ENCODE data around the gene SART3.

Gene SART3

DNA sequence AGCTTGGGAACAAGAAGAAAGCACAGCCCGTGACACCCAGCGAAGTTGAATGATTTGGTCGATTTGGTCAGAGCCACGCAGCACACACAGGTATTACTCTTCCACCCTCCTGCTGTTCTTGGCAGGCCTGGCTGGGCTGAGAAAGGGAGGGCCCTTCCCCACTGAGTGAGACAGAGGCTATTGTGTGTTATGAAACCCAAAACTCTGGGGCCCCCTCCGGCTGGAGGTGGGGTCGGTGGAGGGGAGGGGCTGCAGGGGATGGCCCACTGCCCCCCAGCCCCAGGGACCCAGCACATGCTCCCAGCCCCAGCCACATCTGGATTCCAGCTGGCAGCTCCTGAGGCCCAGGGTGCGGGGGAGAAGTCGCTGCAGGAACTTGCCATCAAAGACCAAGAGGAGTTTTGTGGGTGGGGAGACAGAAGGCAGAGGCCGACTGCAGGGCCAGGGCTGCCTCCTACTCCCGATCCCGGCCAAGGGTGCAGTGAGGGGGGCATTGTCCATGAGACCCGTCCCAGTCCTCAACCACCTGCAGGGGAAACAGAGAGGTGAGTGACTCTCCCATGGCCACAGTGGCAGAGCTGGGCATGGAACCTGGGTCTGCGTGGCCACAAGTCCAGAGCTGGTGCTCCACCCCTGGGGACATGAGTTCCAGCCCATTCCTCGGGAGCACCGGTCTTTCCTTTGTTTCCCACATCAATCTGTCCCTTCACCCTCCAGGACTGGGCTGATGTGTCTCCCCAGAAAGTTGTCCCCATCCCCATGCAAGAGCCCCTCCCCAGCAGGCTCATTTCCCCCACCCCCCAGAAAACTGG lies 28.3 kb upstream of the SART3 start:
- Histone ChIP-seq H2BK120ac (ENCODE audit: low read depth, low read length) (peak overlapping the region; percentile 24), H3K14ac (ENCODE audit: low read length in 2 of 2) (peak overlapping the region in 1 of 2 experiments; percentile 13), H3K9ac (ENCODE audit: low read length) (peak overlapping the region; percentile 64), H2AFZ (ENCODE audit: low read depth, low read length) (no peak overlapping the region), H2BK5ac (ENCODE audit: low read depth, low read length, poor library complexity, severe bottlenecking) (no peak overlapping the region), H4K8ac (ENCODE audit: low read length) (peak overlapping the region; percentile 57), H3K4ac (ENCODE audit: low read depth in 1 of 2, low read length in 2 of 2) (peak overlapping the region in 1 of 2 experiments; percentile 9), H2AK5ac (ENCODE audit: low read length, severe bottlenecking) (no peak overlapping the region), H2BK12ac (ENCODE audit: low read length in 2 of 2) (peak overlapping the region in 1 of 2 experiments; percentile 45), H3K27ac (ENCODE audit: low read length, poor library complexity, severe bottlenecking) (no peak overlapping the region), H3K9me3 (ENCODE audit: control insufficient read depth, low read length) (no peaks in the 10 kb centered on the region), H3K18ac (ENCODE audit: low read depth in 1 of 2, low read length in 2 of 2) (peak overlapping the region in 1 of 2 experiments; percentile 79), H4K91ac (ENCODE audit: low read length) (peak overlapping the region; percentile 29), H3K36me3 (ENCODE audit: control insufficient read depth in 1 of 2, insufficient read depth in 2 of 2, low read depth in 1 of 2, low read length in 2 of 2) (peaks cover 0 to 32% of the 10 kb centered on the region in 2 experiments), H3K4me3 (ENCODE audit: insufficient read depth in 1 of 2, low read depth in 1 of 2, low read length in 2 of 2) (peak overlapping the region in 1 of 2 experiments; percentile 32), H3K27me3 (ENCODE audit: control insufficient read depth in 1 of 2, insufficient read depth in 1 of 2, low read length in 2 of 2) (no peaks in the 10 kb centered on the region), H3K79me1 (replicated peaks; ENCODE audit: low read length, poor library complexity, severe bottlenecking) (no peaks in the 10 kb centered on the region), H2BK15ac (ENCODE audit: low read depth, poor library complexity, severe bottlenecking) (no peak overlapping the region), H3K4me2 (ENCODE audit: low read length, poor library complexity, severe bottlenecking) (no peak overlapping the region), H3K23ac (ENCODE audit: low read length in 2 of 2) (no peak overlapping the region), H3K4me1 (ENCODE audit: control insufficient read depth, insufficient read depth, low read depth, low read length) (peaks cover 20% of the 10 kb centered on the region)
- WGBS = 51% methylated on average over 11 of the region's 15 CpGs
- no peak for DNase-seq

DNA sequence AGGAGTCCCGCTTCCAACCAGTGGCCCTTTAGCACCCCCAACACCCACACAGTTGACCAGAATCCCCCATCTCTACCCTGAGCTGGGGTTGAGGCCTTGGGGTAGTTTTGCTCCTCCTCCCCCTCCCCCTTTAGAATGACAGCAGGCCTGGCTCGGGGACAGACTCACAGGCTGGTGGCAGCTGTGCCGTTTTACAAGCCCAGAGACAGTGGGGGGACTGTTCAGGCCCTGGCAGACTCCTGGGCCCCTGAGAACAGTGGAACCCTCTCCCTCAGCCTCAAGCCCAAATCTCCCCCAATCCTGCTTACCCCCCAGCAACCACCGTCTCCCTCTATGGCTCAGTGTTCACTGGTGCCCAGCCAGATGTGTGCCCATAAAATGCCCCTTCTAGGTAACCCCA lies 26.9 kb upstream of the SART3 start:
- no peak overlapping the region for H3K4me2 ChIP-seq (ENCODE audit: low read length, poor library complexity, severe bottlenecking)
- no peak overlapping the region for H3K9ac ChIP-seq (ENCODE audit: low read length)
- peak overlapping the region; percentile 42 for H2BK120ac ChIP-seq (ENCODE audit: low read depth, low read length)
- peaks cover 0 to 22% of the 10 kb centered on the region in 2 experiments for H3K36me3 ChIP-seq (ENCODE audit: control insufficient read depth in 1 of 2, insufficient read depth in 2 of 2, low read depth in 1 of 2, low read length in 2 of 2)
- H3K4me1 ChIP-seq (ENCODE audit: control insufficient read depth, insufficient read depth, low read depth, low read length) = peaks cover 29% of the 10 kb centered on the region
- H3K27me3 ChIP-seq (ENCODE audit: control insufficient read depth in 1 of 2, insufficient read depth in 1 of 2, low read length in 2 of 2) = no peaks in the 10 kb centered on the region
- no peak overlapping the region for H2BK5ac ChIP-seq (ENCODE audit: low read depth, low read length, poor library complexity, severe bottlenecking)
- no peak overlapping the region for H3K4ac ChIP-seq (ENCODE audit: low read depth in 1 of 2, low read length in 2 of 2)
- H2BK12ac ChIP-seq (ENCODE audit: low read length in 2 of 2) = peak overlapping the region in 1 of 2 experiments; percentile 76
- H4K91ac ChIP-seq (ENCODE audit: low read length) = peak overlapping the region; percentile 85
- no peak overlapping the region for H2AFZ ChIP-seq (ENCODE audit: low read depth, low read length)
- 61% methylated on average over 4 of the region's 4 CpGs for WGBS
- peak overlapping the region; percentile 85 for H2AK5ac ChIP-seq (ENCODE audit: low read length, severe bottlenecking)
- H3K18ac ChIP-seq (ENCODE audit: low read depth in 1 of 2, low read length in 2 of 2) = peak overlapping the region in 1 of 2 experiments; percentile 69
- no peaks in the 10 kb centered on the region for H3K79me1 ChIP-seq (replicated peaks; ENCODE audit: low read length, poor library complexity, severe bottlenecking)
- H3K23ac ChIP-seq (ENCODE audit: low read length in 2 of 2) = peak overlapping the region in 1 of 2 experiments; percentile 43
- no peak overlapping the region for H3K27ac ChIP-seq (ENCODE audit: low read length, poor library complexity, severe bottlenecking)
- peak overlapping the region; percentile 59 for H4K8ac ChIP-seq (ENCODE audit: low read length)
- peak overlapping the region; percentile 90 for H2BK15ac ChIP-seq (ENCODE audit: low read depth, poor library complexity, severe bottlenecking)
- no peak overlapping the region for H3K4me3 ChIP-seq (ENCODE audit: insufficient read depth in 1 of 2, low read depth in 1 of 2, low read length in 2 of 2)
- DNase-seq = no peak
- no peaks in the 10 kb centered on the region for H3K9me3 ChIP-seq (ENCODE audit: control insufficient read depth, low read length)
- H3K14ac ChIP-seq (ENCODE audit: low read length in 2 of 2) = peak overlapping the region in 1 of 2 experiments; percentile 76

DNA sequence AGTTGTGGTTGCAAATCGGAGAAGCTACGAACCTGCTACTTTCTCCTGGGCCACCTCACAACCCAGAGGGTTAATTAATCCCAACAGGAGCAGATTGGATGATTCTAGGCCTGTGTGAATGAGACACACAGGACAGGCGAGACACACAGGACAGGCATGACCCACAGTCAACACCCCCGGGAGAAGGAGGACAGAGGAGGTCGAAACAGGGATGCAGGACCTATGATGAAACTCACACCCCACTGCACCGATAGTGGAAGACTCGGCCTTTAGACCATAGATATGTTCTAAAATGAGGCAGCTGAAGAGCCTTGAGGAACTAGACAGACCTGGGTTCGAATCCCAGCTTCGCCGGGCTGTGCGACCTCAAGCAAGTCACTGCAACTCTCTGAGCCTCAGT lies 25.3 kb upstream of the SART3 start:
- H3K36me3 ChIP-seq (ENCODE audit: control insufficient read depth in 1 of 2, insufficient read depth in 2 of 2, low read depth in 1 of 2, low read length in 2 of 2) = peaks cover 0 to 8% of the 10 kb centered on the region in 2 experiments
- peak overlapping the region; percentile 30 for H2AK5ac ChIP-seq (ENCODE audit: low read length, severe bottlenecking)
- no peak overlapping the region for H3K18ac ChIP-seq (ENCODE audit: low read depth in 1 of 2, low read length in 2 of 2)
- H3K4me3 ChIP-seq (ENCODE audit: insufficient read depth in 1 of 2, low read depth in 1 of 2, low read length in 2 of 2) = no peak overlapping the region
- H4K91ac ChIP-seq (ENCODE audit: low read length) = peak overlapping the region; percentile 9
- no peaks in the 10 kb centered on the region for H3K27me3 ChIP-seq (ENCODE audit: control insufficient read depth in 1 of 2, insufficient read depth in 1 of 2, low read length in 2 of 2)
- no peaks in the 10 kb centered on the region for H3K9me3 ChIP-seq (ENCODE audit: control insufficient read depth, low read length)
- H2BK15ac ChIP-seq (ENCODE audit: low read depth, poor library complexity, severe bottlenecking) = no peak overlapping the region
- H2BK5ac ChIP-seq (ENCODE audit: low read depth, low read length, poor library complexity, severe bottlenecking) = no peak overlapping the region
- H3K4ac ChIP-seq (ENCODE audit: low read depth in 1 of 2, low read length in 2 of 2) = no peak overlapping the region
- no peak overlapping the region for H3K14ac ChIP-seq (ENCODE audit: low read length in 2 of 2)
- no peak overlapping the region for H4K8ac ChIP-seq (ENCODE audit: low read length)
- no peak for DNase-seq
- H2AFZ ChIP-seq (ENCODE audit: low read depth, low read length) = no peak overlapping the region
- no peak overlapping the region for H3K23ac ChIP-seq (ENCODE audit: low read length in 2 of 2)
- peaks cover 33% of the 10 kb centered on the region for H3K4me1 ChIP-seq (ENCODE audit: control insufficient read depth, insufficient read depth, low read depth, low read length)
- 91% methylated on average over 11 of the region's 11 CpGs for WGBS
- H3K9ac ChIP-seq (ENCODE audit: low read length) = no peak overlapping the region
- peak overlapping the region in 1 of 2 experiments; percentile 8 for H2BK12ac ChIP-seq (ENCODE audit: low read length in 2 of 2)
- no peak overlapping the region for H3K27ac ChIP-seq (ENCODE audit: low read length, poor library complexity, severe bottlenecking)
- no peak overlapping the region for H3K4me2 ChIP-seq (ENCODE audit: low read length, poor library complexity, severe bottlenecking)
- H2BK120ac ChIP-seq (ENCODE audit: low read depth, low read length) = no peak overlapping the region
- H3K79me1 ChIP-seq (replicated peaks; ENCODE audit: low read length, poor library complexity, severe bottlenecking) = no peaks in the 10 kb centered on the region

DNA sequence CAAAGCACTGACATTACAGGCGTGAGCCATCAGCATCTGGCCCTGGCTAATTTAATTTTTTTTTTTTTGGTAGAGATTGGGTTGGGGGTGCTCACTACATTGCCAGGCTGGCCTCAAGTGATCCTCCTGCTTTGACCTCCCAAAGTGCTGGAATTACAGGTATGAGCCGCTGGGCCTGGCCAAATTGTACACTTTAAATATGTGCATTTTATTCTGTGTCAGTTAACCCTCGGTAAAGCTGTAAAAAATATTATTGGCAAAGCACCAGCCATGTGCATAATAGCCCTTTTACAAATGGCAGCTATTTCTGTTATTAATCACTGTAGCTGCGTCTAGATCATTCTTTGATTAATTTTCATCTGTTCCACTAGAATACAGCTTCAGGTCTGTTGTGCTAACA lies 24.9 kb upstream of the SART3 start:
- no peak overlapping the region for H2BK120ac ChIP-seq (ENCODE audit: low read depth, low read length)
- no peak overlapping the region for H3K4me3 ChIP-seq (ENCODE audit: insufficient read depth in 1 of 2, low read depth in 1 of 2, low read length in 2 of 2)
- H4K8ac ChIP-seq (ENCODE audit: low read length) = no peak overlapping the region
- H3K18ac ChIP-seq (ENCODE audit: low read depth in 1 of 2, low read length in 2 of 2) = no peak overlapping the region
- H2BK5ac ChIP-seq (ENCODE audit: low read depth, low read length, poor library complexity, severe bottlenecking) = no peak overlapping the region
- no peak overlapping the region for H2AFZ ChIP-seq (ENCODE audit: low read depth, low read length)
- peaks cover 30% of the 10 kb centered on the region for H3K4me1 ChIP-seq (ENCODE audit: control insufficient read depth, insufficient read depth, low read depth, low read length)
- H3K4me2 ChIP-seq (ENCODE audit: low read length, poor library complexity, severe bottlenecking) = no peak overlapping the region
- H2BK15ac ChIP-seq (ENCODE audit: low read depth, poor library complexity, severe bottlenecking) = no peak overlapping the region
- no peak overlapping the region for H2AK5ac ChIP-seq (ENCODE audit: low read length, severe bottlenecking)
- DNase-seq = no peak
- no peak overlapping the region for H3K23ac ChIP-seq (ENCODE audit: low read length in 2 of 2)
- no peaks in the 10 kb centered on the region for H3K27me3 ChIP-seq (ENCODE audit: control insufficient read depth in 1 of 2, insufficient read depth in 1 of 2, low read length in 2 of 2)
- no peak overlapping the region for H3K9ac ChIP-seq (ENCODE audit: low read length)
- no peaks in the 10 kb centered on the region for H3K79me1 ChIP-seq (replicated peaks; ENCODE audit: low read length, poor library complexity, severe bottlenecking)
- H2BK12ac ChIP-seq (ENCODE audit: low read length in 2 of 2) = no peak overlapping the region
- WGBS = 94% methylated on average over 3 of the region's 4 CpGs
- H3K9me3 ChIP-seq (ENCODE audit: control insufficient read depth, low read length) = no peaks in the 10 kb centered on the region
- H4K91ac ChIP-seq (ENCODE audit: low read length) = no peak overlapping the region
- peaks cover 0 to 3% of the 10 kb centered on the region in 2 experiments for H3K36me3 ChIP-seq (ENCODE audit: control insufficient read depth in 1 of 2, insufficient read depth in 2 of 2, low read depth in 1 of 2, low read length in 2 of 2)
- no peak overlapping the region for H3K27ac ChIP-seq (ENCODE audit: low read length, poor library complexity, severe bottlenecking)
- H3K14ac ChIP-seq (ENCODE audit: low read length in 2 of 2) = no peak overlapping the region
- H3K4ac ChIP-seq (ENCODE audit: low read depth in 1 of 2, low read length in 2 of 2) = no peak overlapping the region
